GM10266 (cell line): ENCODE measurements around the gene DLST.

Experiments used
- DNase-seq: peaks from one replicate; pipeline ENCODE4 v3.0.0; 2012; ENCODE audit errors: extremely low spot score
- CTCF ChIP-seq: IDR thresholded peaks from 2 replicates; pipeline ENCODE4 v1.5.1; 2012; ENCODE audit warnings: mild to moderate bottlenecking, low read depth; ENCODE audit not compliant: control insufficient read depth, insufficient read depth; ENCODE audit errors: missing control alignments

DLST gene

DNA sequence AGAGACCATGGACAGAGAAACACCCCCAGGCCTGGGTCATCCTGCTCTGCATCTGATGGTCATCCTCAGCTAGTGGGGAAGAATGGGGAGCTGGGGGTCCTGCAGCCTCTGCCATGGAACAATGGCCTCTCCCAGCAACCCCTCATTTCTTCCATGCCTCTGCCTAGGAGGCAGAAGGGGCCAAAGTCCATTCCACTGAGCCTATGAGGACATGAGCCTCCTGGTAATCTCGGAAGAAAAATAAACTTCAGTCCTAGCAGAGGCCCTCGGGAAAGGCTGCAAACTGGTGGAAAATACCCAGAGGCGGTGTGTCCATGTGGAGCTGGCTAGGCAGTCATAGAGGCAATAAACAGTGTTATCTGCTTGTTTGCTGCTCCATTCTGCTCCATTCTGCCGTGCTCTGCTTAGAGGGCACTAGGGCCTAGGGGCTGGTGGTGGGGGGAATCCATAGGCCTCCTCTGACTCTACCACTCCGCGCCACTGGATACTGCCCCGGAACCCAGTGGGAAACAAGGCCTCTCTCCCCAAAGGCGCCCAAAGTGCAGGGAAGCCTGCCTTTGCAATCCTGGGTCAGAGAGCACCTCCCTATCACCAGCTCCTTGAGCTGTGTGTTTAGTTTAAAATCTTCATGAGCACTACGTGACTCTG, 69.2 kb downstream of the DLST start:
- DNase-seq = no peak
- TF ChIP-seq CTCF = no peak

DNA sequence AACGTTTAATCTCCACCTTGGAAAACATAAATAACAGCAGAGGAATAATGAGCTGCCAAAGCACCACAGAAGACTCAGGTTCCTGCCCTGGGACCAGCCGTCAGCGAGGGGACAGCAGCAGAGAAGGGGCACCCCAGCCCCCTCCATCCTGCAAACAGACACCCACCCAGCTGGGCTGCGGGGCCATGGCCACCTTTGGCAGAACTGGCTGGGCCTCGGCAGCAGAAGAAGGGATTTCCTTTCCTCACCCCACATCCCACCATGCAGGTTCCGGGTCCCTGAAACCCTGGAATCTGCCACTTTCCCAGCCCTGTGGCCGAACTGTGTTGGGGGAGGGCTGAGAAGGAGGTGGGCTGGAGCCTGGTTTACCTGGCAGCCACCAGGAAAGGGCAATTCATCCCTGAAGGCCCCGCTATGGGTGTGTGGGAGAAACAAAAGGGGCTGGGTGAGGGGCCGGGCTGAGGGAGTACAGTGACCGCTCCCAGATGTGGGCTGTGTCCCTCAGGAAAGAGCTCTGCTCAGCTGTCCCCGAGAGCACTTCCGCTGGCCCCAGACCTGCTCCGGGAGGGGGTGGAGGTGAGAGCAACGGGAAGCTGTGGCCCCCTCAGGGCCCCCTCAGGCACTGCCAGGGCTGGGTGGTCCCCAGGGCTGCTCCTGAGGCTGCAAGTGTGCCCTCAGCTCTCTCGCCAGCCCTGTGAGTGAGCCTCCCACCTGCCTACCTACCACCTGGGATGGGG, 69.9 kb downstream of the DLST start:
- DNase-seq = no peak
- no peak for TF ChIP-seq CTCF

GRCh38 chr14:74952180-74952665, 70.5 kb downstream of the DLST start:
- no peak for DNase-seq
- TF ChIP-seq CTCF = no peak

DNA sequence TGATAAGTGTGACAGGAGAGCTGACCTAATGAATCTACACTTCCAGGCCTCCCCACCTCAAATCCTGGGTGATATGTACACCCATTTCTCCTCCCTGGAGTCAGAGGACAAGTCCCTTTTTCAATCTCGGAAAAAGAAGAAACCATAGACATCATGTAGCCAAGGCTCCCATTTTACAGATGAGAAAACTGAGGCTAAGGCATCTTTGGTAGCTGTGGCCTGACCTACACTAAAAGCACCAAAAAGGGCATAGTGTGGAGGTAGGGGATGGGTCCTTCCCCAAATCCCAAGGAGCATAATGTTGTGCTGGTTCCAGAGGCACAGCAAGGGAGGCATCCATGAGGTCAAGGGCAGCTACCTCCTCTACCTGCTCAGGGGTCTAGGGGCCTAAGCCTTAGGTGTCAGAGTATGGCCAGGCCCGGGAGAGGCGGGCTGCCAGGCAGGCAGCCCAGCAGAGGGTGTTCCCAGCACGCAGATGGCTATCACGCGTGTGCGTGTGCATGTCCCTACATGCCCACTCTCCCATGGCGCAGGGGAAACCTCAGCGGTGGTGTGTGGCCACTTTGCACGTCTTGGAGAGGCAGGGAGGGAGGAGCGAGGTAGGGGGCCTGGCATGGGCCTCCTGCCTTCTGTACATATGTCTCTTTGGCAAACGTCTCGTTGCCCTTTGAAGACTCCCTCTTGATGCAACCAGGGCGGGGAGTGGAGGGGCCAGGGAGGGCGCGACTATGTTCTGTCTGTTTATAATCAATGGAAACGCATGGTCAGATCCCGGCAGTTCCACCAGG, 71.2 kb downstream of the DLST start:
- DNase-seq = no peak
- TF ChIP-seq CTCF = no peak
